IMR-90 (cell line): Measurements from ENCODE around the gene CAMK2D. TPM values are rescaled to one million over a fixed set of nuclear protein-coding genes. Genes with fewer than 3 reads are reported as not detected.

ENCODE experiments used
- ATAC-seq: fragments of 200-7000 bp; cut with Tn5 transposase; 2 replicates; pipeline ENCODE4 v1.9.1; 2020; ENCODE audit warnings: low read depth, mild to moderate bottlenecking, moderate library complexity
- BruUV-seq: library from RNA; stranded (reverse); fragments of 400-500 nt; replicated peaks from 2 replicates; lab custom pipeline; 2021; lab: Mats Ljungman, UMichigan
- CTCF ChIA-PET: fragments of 300-600 bp; formaldehyde crosslinking; extraction: SDS; loops from one replicate; lab custom pipeline; 2021; ENCODE audit warnings: antibody characterized with exemption; lab: Yijun Ruan, JAX
- POLR2A ChIA-PET: fragments of 300-600 bp; sonication (Branson Sonifier 250); formaldehyde crosslinking; loops from one replicate; lab custom pipeline; 2022; ENCODE audit warnings: antibody characterized with exemption; ENCODE audit not compliant: unreplicated experiment; lab: Charles Lee
- DNase-seq: peaks from one replicate; pipeline ENCODE4 v3.0.0; 2013
- H2AFZ ChIP-seq: replicated peaks from 2 replicates; pipeline ENCODE3; 2013; ENCODE audit warnings: low read length, mild to moderate bottlenecking; ENCODE audit not compliant: poor library complexity
- H2AK5ac ChIP-seq: 2 replicates; pipeline ENCODE4 v1.6.1; 2013; ENCODE audit warnings: low read depth, low read length, inconsistent platforms
- H2AK9ac ChIP-seq: replicated peaks from 2 replicates; pipeline ENCODE3; 2013; ENCODE audit warnings: mild to moderate bottlenecking, low read depth, low read length, moderate library complexity; ENCODE audit not compliant: poor library complexity
- H2BK120ac ChIP-seq: 2 replicates; pipeline ENCODE4 v1.6.1; 2013; ENCODE audit warnings: low read depth, low read length, inconsistent platforms
- H2BK15ac ChIP-seq: 3 replicates; pipeline ENCODE4 v1.6.1; 2013; ENCODE audit warnings: low read depth, low read length, inconsistent platforms
- H2BK20ac ChIP-seq: 2 replicates; pipeline ENCODE4 v1.6.1; 2013; ENCODE audit warnings: low read depth, mild to moderate bottlenecking, inconsistent platforms, low read length, moderate library complexity
- H2BK5ac ChIP-seq: 2 replicates; pipeline ENCODE4 v1.6.1; 2013; ENCODE audit warnings: mild to moderate bottlenecking, low read depth, low read length, inconsistent platforms; ENCODE audit not compliant: poor library complexity, severe bottlenecking
- H3K14ac ChIP-seq: replicated peaks from 2 replicates; pipeline ENCODE4 v1.6.1; 2013; ENCODE audit warnings: low read depth, low read length, inconsistent platforms
- H3K18ac ChIP-seq: 2 replicates; pipeline ENCODE4 v1.6.1; 2013; ENCODE audit warnings: low read depth, low read length, control low read depth
- H3K23ac ChIP-seq: 2 replicates; pipeline ENCODE4 v1.6.1; 2013; ENCODE audit warnings: low read depth, low read length, inconsistent platforms
- H3K27ac ChIP-seq: 2 replicates; pipeline ENCODE4 v1.5.1; 2013; ENCODE audit warnings: mild to moderate bottlenecking, control low read depth, low read length; ENCODE audit not compliant: insufficient read depth
- H3K27me3 ChIP-seq: 2 replicates; pipeline ENCODE4 v1.6.1; 2013; ENCODE audit warnings: low read length; ENCODE audit not compliant: control insufficient read depth, insufficient read depth
- H3K36me3 ChIP-seq: 2 replicates; pipeline ENCODE4 v1.6.1; 2013; ENCODE audit warnings: low read length, mixed read lengths; ENCODE audit not compliant: control insufficient read depth, insufficient read depth
- H3K4ac ChIP-seq: 2 replicates; pipeline ENCODE4 v1.6.1; 2013; ENCODE audit warnings: low read depth, low read length, inconsistent platforms
- H3K4me1 ChIP-seq: 2 replicates; pipeline ENCODE4 v1.6.1; 2013; ENCODE audit warnings: low read length, mixed read lengths; ENCODE audit not compliant: control insufficient read depth, insufficient read depth
- H3K4me2 ChIP-seq: 2 replicates; pipeline ENCODE4 v1.6.1; 2013; ENCODE audit warnings: low read depth, mild to moderate bottlenecking, control low read depth, low read length, moderate library complexity
- H3K4me3 ChIP-seq: 2 replicates; pipeline ENCODE4 v1.5.1; 2013; ENCODE audit warnings: low read depth, mild to moderate bottlenecking, control low read depth, low read length, moderate library complexity; ENCODE audit not compliant: insufficient read depth
- H3K56ac ChIP-seq: 2 replicates; pipeline ENCODE4 v1.6.1; 2013; ENCODE audit warnings: low read length, inconsistent platforms; ENCODE audit not compliant: insufficient read depth; ENCODE audit errors: extremely low read depth
- H3K79me1 ChIP-seq, 2 experiments: 2 replicates each; pipeline ENCODE4 v1.6.1; 2013; ENCODE audit warnings: low read length in 2 of 2, inconsistent platforms in 1 of 2, low read depth in 1 of 2
- H3K9ac ChIP-seq: 2 replicates; pipeline ENCODE4 v1.6.1; 2013; ENCODE audit warnings: low read depth, low read length, control low read depth
- H3K9me1 ChIP-seq: 2 replicates; pipeline ENCODE4 v1.6.1; 2013; ENCODE audit warnings: low read length, inconsistent platforms; ENCODE audit not compliant: insufficient read depth
- H3K9me3 ChIP-seq: 2 replicates; pipeline ENCODE4 v1.6.1; 2013; ENCODE audit warnings: low read length; ENCODE audit not compliant: control insufficient read depth, insufficient read depth
- H4K20me1 ChIP-seq: 2 replicates; pipeline ENCODE4 v1.6.1; 2013; ENCODE audit warnings: low read length, inconsistent platforms; ENCODE audit not compliant: insufficient read depth
- H4K5ac ChIP-seq: 2 replicates; pipeline ENCODE4 v1.6.1; 2013; ENCODE audit warnings: mild to moderate bottlenecking, low read depth, low read length, control low read depth
- H4K8ac ChIP-seq, 2 experiments: 2 replicates each; pipeline ENCODE4 v1.6.1; 2013; ENCODE audit warnings: low read depth in 2 of 2, low read length in 2 of 2, control low read depth in 1 of 2, inconsistent platforms in 1 of 2
- H4K91ac ChIP-seq: 2 replicates; pipeline ENCODE4 v1.6.1; 2013; ENCODE audit warnings: low read depth, low read length, inconsistent platforms; ENCODE audit not compliant: insufficient read depth
- CEBPB ChIP-seq: IDR thresholded peaks from 2 replicates; pipeline ENCODE4 v1.6.1; 2012; ENCODE audit warnings: low read depth, low read length, improper control_type of control experiment
- CHD1 ChIP-seq: IDR thresholded peaks from 2 replicates; pipeline ENCODE4 v1.6.1; 2012; ENCODE audit warnings: low read depth, low read length, improper control_type of control experiment
- CTCF ChIP-seq: conservative IDR thresholded peaks from 2 replicates; pipeline ENCODE4 v1.5.1; 2012; ENCODE audit warnings: mild to moderate bottlenecking, low read depth, low read length, improper control_type of control experiment
- ELK1 ChIP-seq: fragments of 150-350 bp; IDR thresholded peaks from 2 replicates; pipeline ENCODE4 v1.6.1; 2016; ENCODE audit warnings: low read depth, mild to moderate bottlenecking, low read length, moderate library complexity, borderline replicate concordance
- FOS ChIP-seq: fragments of 150-350 bp; IDR thresholded peaks from 2 replicates; pipeline ENCODE4 v1.6.1; 2016; ENCODE audit warnings: low read depth, low read length
- MAFK ChIP-seq: IDR thresholded peaks from 2 replicates; pipeline ENCODE4 v1.6.1; 2012; ENCODE audit warnings: low read depth, low read length, improper control_type of control experiment
- MXI1 ChIP-seq: IDR thresholded peaks from 2 replicates; pipeline ENCODE4 v1.6.1; 2012; ENCODE audit warnings: low read depth, mild to moderate bottlenecking, low read length, moderate library complexity, borderline replicate concordance
- POLR2A ChIP-seq: IDR thresholded peaks from 2 replicates; pipeline ENCODE4 v1.6.1; 2012; ENCODE audit warnings: mild to moderate bottlenecking, low read depth, low read length
- RFX5 ChIP-seq: IDR thresholded peaks from 2 replicates; pipeline ENCODE4 v1.8.0; 2012; ENCODE audit warnings: low read depth, mild to moderate bottlenecking, low read length, moderate library complexity
- SMC3 ChIP-seq: fragments of 150-350 bp; IDR thresholded peaks from 2 replicates; pipeline ENCODE4 v1.6.1; 2016; ENCODE audit warnings: low read depth, mild to moderate bottlenecking, antibody characterized with exemption, low read length, moderate library complexity
- USF2 ChIP-seq: fragments of 150-350 bp; IDR thresholded peaks from 2 replicates; pipeline ENCODE4 v1.6.1; 2017; ENCODE audit warnings: mild to moderate bottlenecking, antibody characterized with exemption, low read length, low read depth
- WGBS, 2 experiments: methylation state at CpG; one replicate each; pipeline versions ENCODE4 v1.1.5 to v1.1.7; 2013; ENCODE audit warnings: missing lambda C conversion rate in 2 of 2; ENCODE audit not compliant: insufficient read length in 1 of 2; ENCODE audit errors: extremely low coverage in 2 of 2; 5-methylcytosine and 5-hydroxymethylcytosine counted together
- dilution Hi-C: fragments of 300-500 bp; cut with HindIII; formaldehyde crosslinking; loops from one replicate; pipeline ENCODE4 v1.14.3; 2018; ENCODE audit warnings: low sequenced_read_pairs; ENCODE audit not compliant: unreplicated experiment
- in situ Hi-C: fragments of 300-500 bp; cut with MboI; formaldehyde crosslinking; loops from 3 replicates; pipeline ENCODE4 v1.14.3; 2019; ENCODE audit warnings: low sequenced_read_pairs, inconsistent platforms, mixed read lengths
- intact Hi-C: fragments of 100-400 bp; cut with micrococcal nuclease; formaldehyde crosslinking; loops from 2 replicates; pipeline ENCODE4 v1.10.0; 2022
- polyA plus RNA-seq, 3 experiments: library from polyadenylated mRNA; depleted of rRNA; stranded (reverse); fragments of >200 nt; gene quantifications; 2 replicates each; pipeline ENCODE4 v1.2.3, GENCODE V29; 2012; ENCODE audit warnings: low replicate concordance in 1 of 3
- total RNA-seq: library from RNA; depleted of rRNA; stranded (reverse); fragments of >200 nt; gene quantifications from 2 replicates; pipeline ENCODE4 v1.2.3, GENCODE V29; 2012

The CAMK2D gene
- total and polyA plus RNA-seq, 2 of the 4 experiments (the other 2 are of a cell fraction) = 44.6 to 156 TPM

GRCh38 chr4:113730467-113731216 is 30.9 kb downstream of the CAMK2D start:
- Histone ChIP-seq H3K4me2 (no peak overlapping the region), H2BK5ac (no peak overlapping the region), H4K91ac (no peak overlapping the region), H3K36me3 (no peaks in the 10 kb centered on the region), H3K4me3 (no peak overlapping the region), H2AK9ac (no peak overlapping the region), H3K9me1 (peaks cover 3% of the 10 kb centered on the region; the same call in 1 of the 2 replicates), H3K9ac (no peak overlapping the region), H3K27me3 (no peaks in the 10 kb centered on the region), H3K56ac (no peak overlapping the region), H2BK20ac (no peak overlapping the region), H3K9me3 (no peaks in the 10 kb centered on the region), H3K79me1 (peaks cover 25 to 54% of the 10 kb centered on the region in 2 experiments), H3K23ac (no peak overlapping the region; the same call in 1 of the 2 replicates), H3K14ac (no peak overlapping the region), H3K27ac (no peak overlapping the region), H2AFZ (no peak overlapping the region), H3K4me1 (peaks cover 2% of the 10 kb centered on the region; the same call in 1 of the 2 replicates), H4K20me1 (peaks cover 18% of the 10 kb centered on the region; the same call in 1 of the 2 replicates), H4K5ac (no peak overlapping the region), H3K4ac (no peak overlapping the region), H4K8ac (no peak overlapping the region), H3K18ac (no peak overlapping the region), H2BK120ac (no peak overlapping the region), H2BK15ac (no peak overlapping the region), H2AK5ac (no peak overlapping the region)
- in situ Hi-C loops = no loop called here
- 100% methylated on average over 1 of the region's 2 CpGs; no CpG with 5 or more reads in 1 of the 2 experiments for WGBS, 2 experiments
- TF ChIP-seq MAFK = no peak
- no peak for TF ChIP-seq POLR2A
- TF ChIP-seq USF2 = no peak
- no peak for TF ChIP-seq CEBPB
- no peak for TF ChIP-seq MXI1
- no peak for TF ChIP-seq RFX5
- TF ChIP-seq FOS = no peak
- no peak for TF ChIP-seq CHD1
- TF ChIP-seq ELK1 = no peak
- TF ChIP-seq CTCF = no peak
- no peak for TF ChIP-seq SMC3
- CTCF ChIA-PET = no interaction called here
- no TSS peak for BruUV-seq
- intact Hi-C loops = no loop called here
- ATAC-seq (no peak), DNase-seq (no peak)
- dilution Hi-C loops = no loop called here
- POLR2A ChIA-PET = no interaction called here
